Omental fat pad (tissue), 4 donors: ENCODE results near the gene YIPF1. TPM values are rescaled to one million over a fixed set of nuclear protein-coding genes. Genes with fewer than 3 reads are reported as not detected.
"Not testable (repeated sequence)": the region's sequence is repeated elsewhere in the genome, so short reads cannot be mapped to it uniquely, and the experiment has no call there.

ENCODE experiments used
- ATAC-seq: fragments of 150-250 bp; one replicate; pipeline ENCODE4 v1.9.1; 2016; ENCODE audit warnings: mild to moderate bottlenecking, moderate library complexity; ENCODE audit not compliant: low FRiP score
- DNase-seq: peaks from one replicate; pipeline ENCODE4 v3.0.0-alpha.2; 2019; ENCODE audit warnings: low spot score
- CTCF ChIP-seq, 3 donors: fragments of 450-650 bp; IDR thresholded peaks; one replicate each; pipeline ENCODE4 v1.5.1; 2016 to 2017; ENCODE audit warnings: antibody characterized with exemption in 3 of 3, mild to moderate bottlenecking in 3 of 3, moderate library complexity in 2 of 3
- total RNA-seq, 4 donors: library from RNA; depleted of rRNA; stranded (reverse); fragments of >200 nt; gene quantifications; one replicate each; pipeline ENCODE4 v1.1.0, GENCODE V29; 2016

Gene YIPF1
- total RNA-seq, 4 donors from 2014 or later: 14.8 to 29.4 (median 21.0) TPM

- DNase-seq (no peak), ATAC-seq (no peak)
- TF ChIP-seq CTCF (IDR thresholded peaks at IDR 0.05): no peak
Measured at GRCh38 chr1:53833393-53833792, 56.2 kb downstream of the YIPF1 start.

- TF ChIP-seq CTCF (IDR thresholded peaks at IDR 0.05): no peak
- ATAC-seq (no peak), DNase-seq (no peak)
Measured at GRCh38 chr1:53826367-53826766, 63.2 kb downstream of the YIPF1 start.

- no peak for TF ChIP-seq CTCF (IDR thresholded peaks at IDR 0.05)
- no peak for ATAC-seq
Measured at GRCh38 chr1:53825306-53825705, 64.3 kb downstream of the YIPF1 start.

GRCh38 chr1:53822931-53823330, 66.7 kb downstream of the YIPF1 start:
- no peak for ATAC-seq
- no peak for TF ChIP-seq CTCF (IDR thresholded peaks at IDR 0.05)
- no peak for DNase-seq

More at GRCh38 chr1:53825306-53825705, 64.3 kb downstream of the YIPF1 start:
- no peak for DNase-seq

- DNase-seq (no peak), ATAC-seq (no peak)
- no peak for TF ChIP-seq CTCF (IDR thresholded peaks at IDR 0.05)
Measured at GRCh38 chr1:53821380-53821779, 68.2 kb downstream of the YIPF1 start.

GRCh38 chr1:53819387-53819786, 70.2 kb downstream of the YIPF1 start:
- ATAC-seq (no peak), DNase-seq (no peak)
- no peak for TF ChIP-seq CTCF (IDR thresholded peaks at IDR 0.05)

- ATAC-seq, DNase-seq: not testable (repeated sequence)
Measured at GRCh38 chr1:53816584-53816983, 73.0 kb downstream of the YIPF1 start.

GRCh38 chr1:53815484-53815883, 74.1 kb downstream of the YIPF1 start:
- not testable (repeated sequence) for ATAC-seq, DNase-seq
